A673 (cell line): Measurements from ENCODE around the gene CEP85. TPM values are rescaled to one million over a fixed set of nuclear protein-coding genes. Genes with fewer than 3 reads are reported as not detected.

ENCODE experiments used
- BruUV-seq: library from RNA; stranded (reverse); fragments of 400-500 nt; replicated peaks from 2 replicates; lab custom pipeline; 2021; lab: Mats Ljungman, UMichigan
- CTCF ChIA-PET: fragments of 300-600 bp; sonication (Branson Sonifier 250); formaldehyde crosslinking; loops from one replicate; lab custom pipeline; 2022; ENCODE audit warnings: antibody characterized with exemption; lab: Charles Lee
- POLR2A ChIA-PET: fragments of 300-600 bp; sonication (Branson Sonifier 250); formaldehyde crosslinking; loops from one replicate; lab custom pipeline; 2022; ENCODE audit warnings: antibody characterized with exemption; ENCODE audit not compliant: low non-redundant PET; lab: Charles Lee
- DNase-seq: peaks from one replicate; pipeline ENCODE4 v3.0.0-alpha.2; 2015; ENCODE audit warnings: low spot score
- H3K27ac ChIP-seq: fragments of 200-600 bp; sonication (generic); 2 replicates; pipeline ENCODE4 v1.5.1; 2016; ENCODE audit warnings: mixed run types, low read depth, mild to moderate bottlenecking, mixed read lengths, antibody characterized with exemption, low read length; ENCODE audit not compliant: poor library complexity, severe bottlenecking
- H3K27me3 ChIP-seq: fragments of 200-600 bp; sonication (generic); replicated peaks from 2 replicates; pipeline ENCODE4 v1.6.1; 2017; ENCODE audit warnings: mixed run types, low read depth, mild to moderate bottlenecking, mixed read lengths, antibody characterized with exemption, low read length; ENCODE audit not compliant: insufficient read depth, poor library complexity
- H3K36me3 ChIP-seq: fragments of 200-600 bp; sonication (generic); 2 replicates; pipeline ENCODE4 v1.6.1; 2016; ENCODE audit warnings: mixed run types, mild to moderate bottlenecking, mixed read lengths, antibody characterized with exemption, low read length; ENCODE audit not compliant: insufficient read depth, poor library complexity, severe bottlenecking
- H3K4me1 ChIP-seq: fragments of 200-600 bp; sonication (generic); 2 replicates; pipeline ENCODE4 v1.6.1; 2017; ENCODE audit warnings: mixed run types, mild to moderate bottlenecking, mixed read lengths, antibody characterized with exemption, low read length; ENCODE audit not compliant: insufficient read depth, poor library complexity, severe bottlenecking
- H3K4me3 ChIP-seq: fragments of 200-600 bp; sonication (generic); 2 replicates; pipeline ENCODE4 v1.5.1; 2016; ENCODE audit warnings: low read depth, mixed run types, mild to moderate bottlenecking, mixed read lengths, low read length; ENCODE audit not compliant: poor library complexity, severe bottlenecking
- H3K9me3 ChIP-seq: fragments of 200-600 bp; sonication (generic); 2 replicates; pipeline ENCODE4 v1.6.1; 2016; ENCODE audit warnings: mixed run types, low read depth, mild to moderate bottlenecking, mixed read lengths, antibody characterized with exemption, low read length; ENCODE audit not compliant: poor library complexity, severe bottlenecking
- EZH2 ChIP-seq: fragments of 200-600 bp; sonication (generic); IDR thresholded peaks from 2 replicates; pipeline ENCODE4 v1.6.1; 2017; ENCODE audit warnings: borderline replicate concordance, low read depth, mild to moderate bottlenecking, mixed read lengths, antibody characterized with exemption, low read length; ENCODE audit not compliant: poor library complexity, severe bottlenecking
- intact Hi-C: fragments of 100-400 bp; cut with micrococcal nuclease; formaldehyde crosslinking; loops from one replicate; pipeline ENCODE4 v1.10.0; 2022; ENCODE audit not compliant: unreplicated experiment
- total RNA-seq: library from RNA; stranded (reverse); gene quantifications from 2 replicates; pipeline ENCODE4 v1.2.3, GENCODE V29; 2021
- TF ChIP-seq, protein P1 (sequence below): fragments of 300-800, 200-600 bp; sonication (generic); conservative IDR thresholded peaks from 2 replicates; pipeline ENCODE4 v1.5.1; 2017; ENCODE audit warnings: low read depth, mild to moderate bottlenecking, antibody characterized with exemption, low read length, moderate library complexity, mixed read lengths

The CEP85 gene
- total RNA-seq, 1 experiment from 2014 or later, result 51.3 TPM

DNA sequence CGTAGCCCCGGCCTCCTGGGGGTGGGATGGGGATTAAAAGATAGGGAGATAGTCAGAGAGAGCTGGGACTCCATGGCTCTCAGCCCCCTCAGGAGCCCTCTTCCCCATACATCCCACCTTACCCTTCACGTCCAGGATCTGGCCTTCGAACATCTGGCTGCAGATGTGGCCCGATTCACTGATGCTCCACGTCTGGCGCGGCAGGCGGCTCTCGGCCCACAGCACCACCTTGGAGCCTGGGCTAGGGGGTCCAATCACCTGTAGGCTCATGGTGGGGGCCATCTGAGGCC, 88.0 kb downstream of the CEP85 start:
- intact Hi-C loops, result loop anchor here (5.0 kb wide), 1 partner anchor 155 kb away; the partner anchor contains the start of genes C1orf232 and ZNF593
- Histone ChIP-seq H3K36me3 (no peaks in the 10 kb centered on the region), H3K27ac (no peak overlapping the region), H3K9me3 (no peaks in the 10 kb centered on the region), H3K4me3 (no peak overlapping the region), H3K27me3 (no peaks in the 10 kb centered on the region), H3K4me1 (no peaks in the 10 kb centered on the region)
- BruUV-seq, result no TSS peak
- POLR2A ChIA-PET, result no interaction called here
- TF ChIP-seq, protein P1, sequence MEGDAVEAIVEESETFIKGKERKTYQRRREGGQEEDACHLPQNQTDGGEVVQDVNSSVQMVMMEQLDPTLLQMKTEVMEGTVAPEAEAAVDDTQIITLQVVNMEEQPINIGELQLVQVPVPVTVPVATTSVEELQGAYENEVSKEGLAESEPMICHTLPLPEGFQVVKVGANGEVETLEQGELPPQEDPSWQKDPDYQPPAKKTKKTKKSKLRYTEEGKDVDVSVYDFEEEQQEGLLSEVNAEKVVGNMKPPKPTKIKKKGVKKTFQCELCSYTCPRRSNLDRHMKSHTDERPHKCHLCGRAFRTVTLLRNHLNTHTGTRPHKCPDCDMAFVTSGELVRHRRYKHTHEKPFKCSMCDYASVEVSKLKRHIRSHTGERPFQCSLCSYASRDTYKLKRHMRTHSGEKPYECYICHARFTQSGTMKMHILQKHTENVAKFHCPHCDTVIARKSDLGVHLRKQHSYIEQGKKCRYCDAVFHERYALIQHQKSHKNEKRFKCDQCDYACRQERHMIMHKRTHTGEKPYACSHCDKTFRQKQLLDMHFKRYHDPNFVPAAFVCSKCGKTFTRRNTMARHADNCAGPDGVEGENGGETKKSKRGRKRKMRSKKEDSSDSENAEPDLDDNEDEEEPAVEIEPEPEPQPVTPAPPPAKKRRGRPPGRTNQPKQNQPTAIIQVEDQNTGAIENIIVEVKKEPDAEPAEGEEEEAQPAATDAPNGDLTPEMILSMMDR, result no peak
- TF ChIP-seq EZH2, result no peak
- no peak for DNase-seq
- CTCF ChIA-PET, result interaction anchor here (0.5 to 1.6 kb wide), 6 partner anchors 43 to 230 kb away, joined by 3 to 5 read pairs (median 4); partner anchors contain the start of genes CATSPER4, SH3BGRL3 and ZNF593

DNA sequence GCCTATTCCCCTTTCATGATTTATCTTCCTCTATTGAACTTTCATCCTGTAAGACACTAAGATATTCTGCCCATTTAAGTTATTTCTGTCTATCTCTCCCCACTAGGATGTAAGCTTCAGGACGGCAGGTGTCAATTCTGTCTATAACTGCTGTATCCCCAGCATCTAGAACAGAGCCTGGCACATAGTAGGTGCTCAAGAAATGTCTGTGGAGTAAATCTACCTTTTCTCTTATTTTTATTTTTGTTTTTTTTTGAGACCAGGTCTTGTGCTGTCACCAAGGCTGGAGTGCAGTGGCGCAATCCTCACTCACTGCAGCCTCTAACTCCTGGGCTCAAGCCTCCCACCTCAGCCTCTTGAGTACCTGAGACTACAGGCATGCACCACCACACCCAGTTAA, 89.4 kb downstream of the CEP85 start:
- ChIA-PET CTCF (no interaction called here), POLR2A (no interaction called here)
- no peaks in the 10 kb centered on the region for H3K4me1 ChIP-seq
- H3K36me3 ChIP-seq, result no peaks in the 10 kb centered on the region
- no peaks in the 10 kb centered on the region for H3K27me3 ChIP-seq
- no peaks in the 10 kb centered on the region for H3K9me3 ChIP-seq
- intact Hi-C loops, result loop anchor here (5.0 kb wide), 1 partner anchor 156 kb away; the partner anchor contains the start of genes C1orf232 and ZNF593
- no peak for DNase-seq
- H3K4me3 ChIP-seq, result no peak overlapping the region
- no TSS peak for BruUV-seq
- TF ChIP-seq, protein P1, result no peak
- no peak for TF ChIP-seq EZH2
- no peak overlapping the region for H3K27ac ChIP-seq

DNA sequence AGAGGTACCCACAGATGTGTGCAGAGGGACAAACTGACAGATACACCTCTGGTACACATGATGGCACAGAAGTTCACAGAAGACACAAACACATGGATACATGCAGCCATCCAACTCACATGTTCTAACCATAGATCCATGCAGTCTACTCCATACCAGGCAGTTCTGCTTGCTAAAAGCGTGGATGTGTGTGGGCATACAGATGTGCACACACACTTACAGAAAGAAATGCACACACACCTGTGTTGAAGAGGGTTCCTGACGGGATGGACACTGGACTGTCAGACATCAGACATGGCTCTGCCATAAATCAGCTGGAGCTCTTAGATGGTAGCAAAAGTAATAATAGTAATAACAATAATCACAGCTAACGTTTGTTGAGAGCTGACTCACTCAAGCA, 90.5 kb downstream of the CEP85 start:
- Histone ChIP-seq H3K4me1 (no peaks in the 10 kb centered on the region), H3K27ac (no peak overlapping the region), H3K9me3 (no peaks in the 10 kb centered on the region), H3K4me3 (no peak overlapping the region), H3K36me3 (no peaks in the 10 kb centered on the region), H3K27me3 (no peaks in the 10 kb centered on the region)
- BruUV-seq, result no TSS peak
- no peak for DNase-seq
- CTCF ChIA-PET, result no interaction called here
- TF ChIP-seq, protein P1, result no peak
- no peak for TF ChIP-seq EZH2
- POLR2A ChIA-PET, result no interaction called here
- intact Hi-C loops, result loop anchor here (5.0 kb wide), 1 partner anchor 157 kb away; the partner anchor contains the start of genes C1orf232 and ZNF593
